GM23338 (cell line): Measurements from ENCODE around the gene NR4A2.

Experiments
- CREB1 ChIP-seq: fragments of 250-450 bp; sonication (Bioruptor Pico); IDR thresholded peaks from 2 replicates; pipeline ENCODE4 v1.5.0; 2020; ENCODE audit warnings: low read depth, mild to moderate bottlenecking, moderate library complexity
- EZH2 ChIP-seq: fragments of 200-600 bp; sonication (generic); IDR thresholded peaks from one replicate; pipeline ENCODE4 v1.8.0; 2017; ENCODE audit warnings: antibody characterized with exemption, mild to moderate bottlenecking, low read depth; ENCODE audit not compliant: unreplicated experiment
- EZH2phosphoT487 ChIP-seq: fragments of 200-600 bp; sonication (generic); IDR thresholded peaks from one replicate; pipeline ENCODE4 v1.8.1; 2018; ENCODE audit warnings: antibody characterized with exemption; ENCODE audit not compliant: unreplicated experiment
- JUNB ChIP-seq: IDR thresholded peaks from one replicate; pipeline ENCODE4 v1.6.1; 2016; ENCODE audit warnings: antibody characterized with exemption; ENCODE audit not compliant: unreplicated experiment
- NANOG ChIP-seq: IDR thresholded peaks from 2 replicates; pipeline ENCODE4 v1.6.1; 2016; ENCODE audit warnings: antibody characterized with exemption, borderline replicate concordance
- POLR2AphosphoS5 ChIP-seq: IDR thresholded peaks from 2 replicates; pipeline ENCODE4 v1.6.1; 2016; ENCODE audit warnings: antibody characterized with exemption, low read depth
- STAT1 ChIP-seq: IDR thresholded peaks from one replicate; pipeline ENCODE4 v1.6.1; 2016; ENCODE audit warnings: antibody characterized with exemption; ENCODE audit not compliant: unreplicated experiment
- TF ChIP-seq, protein P1 (sequence below), 2 experiments: fragments of 200-600 bp in 1 of 2; sonication (generic) in 1 of 2; conservative IDR thresholded peaks; 2 replicates each; pipeline versions ENCODE4 v1.5.1 to v1.6.1; 2016 to 2017; ENCODE audit warnings: antibody characterized with exemption in 2 of 2, low read depth in 2 of 2, mild to moderate bottlenecking in 2 of 2, moderate library complexity in 1 of 2
- TF ChIP-seq, protein P2 (sequence below): IDR thresholded peaks from one replicate; pipeline ENCODE4 v1.6.1; 2018; ENCODE audit warnings: antibody characterized with exemption; ENCODE audit not compliant: unreplicated experiment
- TF ChIP-seq, protein P3 (sequence below): fragments of 250-450 bp; sonication (Bioruptor Pico); IDR thresholded peaks from 2 replicates; pipeline ENCODE4 v1.5.0; 2020; ENCODE audit warnings: mild to moderate bottlenecking, moderate library complexity

DNA sequence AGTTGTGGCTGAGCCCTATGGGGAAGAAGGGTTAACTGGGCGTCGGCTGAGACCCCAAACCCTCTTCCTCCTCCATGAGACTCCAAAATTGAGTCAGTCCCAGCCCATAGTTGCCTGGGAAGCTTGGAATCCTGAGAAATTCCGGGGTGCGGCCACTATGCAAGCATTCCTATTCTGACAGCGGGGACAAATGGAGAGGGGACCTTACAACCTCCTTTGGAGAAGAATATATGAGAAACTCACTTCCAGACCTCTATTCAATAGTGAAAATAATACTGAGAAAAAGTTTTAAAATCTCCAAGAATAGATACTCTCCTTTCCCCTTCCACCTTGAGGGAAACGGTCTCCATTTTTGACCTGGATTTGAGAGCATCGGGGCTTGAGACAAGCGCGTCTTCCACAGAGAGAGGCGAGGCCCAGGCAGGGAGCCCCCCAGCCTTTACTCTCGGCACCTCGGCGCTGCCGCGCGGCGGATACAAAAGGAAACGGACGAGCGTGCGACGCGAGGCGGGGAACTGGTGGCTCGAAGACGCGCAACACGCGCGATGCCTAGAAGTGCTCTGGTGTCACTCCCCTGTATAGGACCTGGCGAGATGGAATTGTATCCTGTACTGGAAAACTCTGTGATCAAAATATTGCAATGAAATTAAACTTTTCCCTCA lies 11.1 kb downstream of the NR4A2 start:
- TF ChIP-seq, protein P1, sequence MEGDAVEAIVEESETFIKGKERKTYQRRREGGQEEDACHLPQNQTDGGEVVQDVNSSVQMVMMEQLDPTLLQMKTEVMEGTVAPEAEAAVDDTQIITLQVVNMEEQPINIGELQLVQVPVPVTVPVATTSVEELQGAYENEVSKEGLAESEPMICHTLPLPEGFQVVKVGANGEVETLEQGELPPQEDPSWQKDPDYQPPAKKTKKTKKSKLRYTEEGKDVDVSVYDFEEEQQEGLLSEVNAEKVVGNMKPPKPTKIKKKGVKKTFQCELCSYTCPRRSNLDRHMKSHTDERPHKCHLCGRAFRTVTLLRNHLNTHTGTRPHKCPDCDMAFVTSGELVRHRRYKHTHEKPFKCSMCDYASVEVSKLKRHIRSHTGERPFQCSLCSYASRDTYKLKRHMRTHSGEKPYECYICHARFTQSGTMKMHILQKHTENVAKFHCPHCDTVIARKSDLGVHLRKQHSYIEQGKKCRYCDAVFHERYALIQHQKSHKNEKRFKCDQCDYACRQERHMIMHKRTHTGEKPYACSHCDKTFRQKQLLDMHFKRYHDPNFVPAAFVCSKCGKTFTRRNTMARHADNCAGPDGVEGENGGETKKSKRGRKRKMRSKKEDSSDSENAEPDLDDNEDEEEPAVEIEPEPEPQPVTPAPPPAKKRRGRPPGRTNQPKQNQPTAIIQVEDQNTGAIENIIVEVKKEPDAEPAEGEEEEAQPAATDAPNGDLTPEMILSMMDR (conservative IDR thresholded peaks at IDR 0.05; ENCODE audit: low read depth in 2 of 2): no peak
- TF ChIP-seq EZH2 (peak; percentile 80), POLR2AphosphoS5 (no peak), NANOG (no peak), EZH2phosphoT487 (peak; percentile 86), CREB1 (CRISPR knock-in tag) (no peak), STAT1 (no peak), JUNB (no peak)
- TF ChIP-seq, protein P2, sequence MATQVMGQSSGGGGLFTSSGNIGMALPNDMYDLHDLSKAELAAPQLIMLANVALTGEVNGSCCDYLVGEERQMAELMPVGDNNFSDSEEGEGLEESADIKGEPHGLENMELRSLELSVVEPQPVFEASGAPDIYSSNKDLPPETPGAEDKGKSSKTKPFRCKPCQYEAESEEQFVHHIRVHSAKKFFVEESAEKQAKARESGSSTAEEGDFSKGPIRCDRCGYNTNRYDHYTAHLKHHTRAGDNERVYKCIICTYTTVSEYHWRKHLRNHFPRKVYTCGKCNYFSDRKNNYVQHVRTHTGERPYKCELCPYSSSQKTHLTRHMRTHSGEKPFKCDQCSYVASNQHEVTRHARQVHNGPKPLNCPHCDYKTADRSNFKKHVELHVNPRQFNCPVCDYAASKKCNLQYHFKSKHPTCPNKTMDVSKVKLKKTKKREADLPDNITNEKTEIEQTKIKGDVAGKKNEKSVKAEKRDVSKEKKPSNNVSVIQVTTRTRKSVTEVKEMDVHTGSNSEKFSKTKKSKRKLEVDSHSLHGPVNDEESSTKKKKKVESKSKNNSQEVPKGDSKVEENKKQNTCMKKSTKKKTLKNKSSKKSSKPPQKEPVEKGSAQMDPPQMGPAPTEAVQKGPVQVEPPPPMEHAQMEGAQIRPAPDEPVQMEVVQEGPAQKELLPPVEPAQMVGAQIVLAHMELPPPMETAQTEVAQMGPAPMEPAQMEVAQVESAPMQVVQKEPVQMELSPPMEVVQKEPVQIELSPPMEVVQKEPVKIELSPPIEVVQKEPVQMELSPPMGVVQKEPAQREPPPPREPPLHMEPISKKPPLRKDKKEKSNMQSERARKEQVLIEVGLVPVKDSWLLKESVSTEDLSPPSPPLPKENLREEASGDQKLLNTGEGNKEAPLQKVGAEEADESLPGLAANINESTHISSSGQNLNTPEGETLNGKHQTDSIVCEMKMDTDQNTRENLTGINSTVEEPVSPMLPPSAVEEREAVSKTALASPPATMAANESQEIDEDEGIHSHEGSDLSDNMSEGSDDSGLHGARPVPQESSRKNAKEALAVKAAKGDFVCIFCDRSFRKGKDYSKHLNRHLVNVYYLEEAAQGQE: no peak
- TF ChIP-seq, protein P3, sequence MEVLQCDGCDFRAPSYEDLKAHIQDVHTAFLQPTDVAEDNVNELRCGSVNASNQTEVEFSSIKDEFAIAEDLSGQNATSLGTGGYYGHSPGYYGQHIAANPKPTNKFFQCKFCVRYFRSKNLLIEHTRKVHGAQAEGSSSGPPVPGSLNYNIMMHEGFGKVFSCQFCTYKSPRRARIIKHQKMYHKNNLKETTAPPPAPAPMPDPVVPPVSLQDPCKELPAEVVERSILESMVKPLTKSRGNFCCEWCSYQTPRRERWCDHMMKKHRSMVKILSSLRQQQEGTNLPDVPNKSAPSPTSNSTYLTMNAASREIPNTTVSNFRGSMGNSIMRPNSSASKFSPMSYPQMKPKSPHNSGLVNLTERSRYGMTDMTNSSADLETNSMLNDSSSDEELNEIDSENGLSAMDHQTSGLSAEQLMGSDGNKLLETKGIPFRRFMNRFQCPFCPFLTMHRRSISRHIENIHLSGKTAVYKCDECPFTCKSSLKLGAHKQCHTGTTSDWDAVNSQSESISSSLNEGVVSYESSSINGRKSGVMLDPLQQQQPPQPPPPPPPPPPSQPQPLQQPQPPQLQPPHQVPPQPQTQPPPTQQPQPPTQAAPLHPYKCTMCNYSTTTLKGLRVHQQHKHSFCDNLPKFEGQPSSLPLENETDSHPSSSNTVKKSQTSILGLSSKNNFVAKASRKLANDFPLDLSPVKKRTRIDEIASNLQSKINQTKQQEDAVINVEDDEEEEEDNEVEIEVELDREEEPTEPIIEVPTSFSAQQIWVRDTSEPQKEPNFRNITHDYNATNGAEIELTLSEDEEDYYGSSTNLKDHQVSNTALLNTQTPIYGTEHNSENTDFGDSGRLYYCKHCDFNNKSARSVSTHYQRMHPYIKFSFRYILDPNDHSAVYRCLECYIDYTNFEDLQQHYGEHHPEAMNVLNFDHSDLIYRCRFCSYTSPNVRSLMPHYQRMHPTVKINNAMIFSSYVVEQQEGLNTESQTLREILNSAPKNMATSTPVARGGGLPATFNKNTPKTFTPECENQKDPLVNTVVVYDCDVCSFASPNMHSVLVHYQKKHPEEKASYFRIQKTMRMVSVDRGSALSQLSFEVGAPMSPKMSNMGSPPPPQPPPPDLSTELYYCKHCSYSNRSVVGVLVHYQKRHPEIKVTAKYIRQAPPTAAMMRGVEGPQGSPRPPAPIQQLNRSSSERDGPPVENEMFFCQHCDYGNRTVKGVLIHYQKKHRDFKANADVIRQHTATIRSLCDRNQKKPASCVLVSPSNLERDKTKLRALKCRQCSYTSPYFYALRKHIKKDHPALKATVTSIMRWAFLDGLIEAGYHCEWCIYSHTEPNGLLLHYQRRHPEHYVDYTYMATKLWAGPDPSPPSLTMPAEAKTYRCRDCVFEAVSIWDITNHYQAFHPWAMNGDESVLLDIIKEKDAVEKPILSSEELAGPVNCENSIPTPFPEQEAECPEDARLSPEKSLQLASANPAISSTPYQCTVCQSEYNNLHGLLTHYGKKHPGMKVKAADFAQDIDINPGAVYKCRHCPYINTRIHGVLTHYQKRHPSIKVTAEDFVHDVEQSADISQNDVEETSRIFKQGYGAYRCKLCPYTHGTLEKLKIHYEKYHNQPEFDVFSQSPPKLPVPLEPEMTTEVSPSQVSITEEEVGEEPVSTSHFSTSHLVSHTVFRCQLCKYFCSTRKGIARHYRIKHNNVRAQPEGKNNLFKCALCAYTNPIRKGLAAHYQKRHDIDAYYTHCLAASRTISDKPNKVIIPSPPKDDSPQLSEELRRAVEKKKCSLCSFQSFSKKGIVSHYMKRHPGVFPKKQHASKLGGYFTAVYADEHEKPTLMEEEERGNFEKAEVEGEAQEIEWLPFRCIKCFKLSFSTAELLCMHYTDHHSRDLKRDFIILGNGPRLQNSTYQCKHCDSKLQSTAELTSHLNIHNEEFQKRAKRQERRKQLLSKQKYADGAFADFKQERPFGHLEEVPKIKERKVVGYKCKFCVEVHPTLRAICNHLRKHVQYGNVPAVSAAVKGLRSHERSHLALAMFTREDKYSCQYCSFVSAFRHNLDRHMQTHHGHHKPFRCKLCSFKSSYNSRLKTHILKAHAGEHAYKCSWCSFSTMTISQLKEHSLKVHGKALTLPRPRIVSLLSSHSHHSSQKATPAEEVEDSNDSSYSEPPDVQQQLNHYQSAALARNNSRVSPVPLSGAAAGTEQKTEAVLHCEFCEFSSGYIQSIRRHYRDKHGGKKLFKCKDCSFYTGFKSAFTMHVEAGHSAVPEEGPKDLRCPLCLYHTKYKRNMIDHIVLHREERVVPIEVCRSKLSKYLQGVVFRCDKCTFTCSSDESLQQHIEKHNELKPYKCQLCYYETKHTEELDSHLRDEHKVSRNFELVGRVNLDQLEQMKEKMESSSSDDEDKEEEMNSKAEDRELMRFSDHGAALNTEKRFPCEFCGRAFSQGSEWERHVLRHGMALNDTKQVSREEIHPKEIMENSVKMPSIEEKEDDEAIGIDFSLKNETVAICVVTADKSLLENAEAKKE (CRISPR knock-in tag): no peak
